Hindlimb muscle (tissue), 1 donor: ENCODE measurements around the gene NRROS. TPM values are rescaled to one million over a fixed set of nuclear protein-coding genes. Genes with fewer than 3 reads are reported as not detected.

Experiments used
- DNase-seq: peaks from one replicate; pipeline ENCODE4 v3.0.0-alpha.2; 2013
- polyA plus RNA-seq: library from polyadenylated mRNA; unstranded; fragments of 120-200 nt; gene quantifications from one replicate; pipeline ENCODE4 v1.2.1, GENCODE V29; 2013; ENCODE audit not compliant: insufficient read length

The NRROS gene
- polyA plus RNA-seq, 1 donor: 5.7 TPM

DNA sequence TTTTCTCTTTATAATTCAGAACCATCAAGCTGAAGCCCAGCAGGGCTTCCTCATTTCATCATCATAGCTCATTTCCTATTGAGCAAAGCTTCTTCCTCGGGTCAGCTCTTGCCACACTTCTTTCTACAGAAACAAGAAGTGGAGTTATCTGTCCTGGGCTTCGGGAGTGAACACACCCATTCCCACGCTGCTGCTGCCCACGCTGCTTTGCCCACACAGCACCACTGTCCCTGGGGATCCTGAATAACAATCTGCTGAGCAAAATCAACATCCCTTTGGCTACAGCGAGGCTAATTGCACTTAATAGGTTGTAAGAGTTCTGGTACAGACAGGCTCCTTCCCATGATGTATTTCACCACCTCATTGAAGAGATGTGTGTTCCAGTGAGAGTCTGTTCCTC lies 48.9 kb downstream of the NRROS start:
- no peak for DNase-seq

DNA sequence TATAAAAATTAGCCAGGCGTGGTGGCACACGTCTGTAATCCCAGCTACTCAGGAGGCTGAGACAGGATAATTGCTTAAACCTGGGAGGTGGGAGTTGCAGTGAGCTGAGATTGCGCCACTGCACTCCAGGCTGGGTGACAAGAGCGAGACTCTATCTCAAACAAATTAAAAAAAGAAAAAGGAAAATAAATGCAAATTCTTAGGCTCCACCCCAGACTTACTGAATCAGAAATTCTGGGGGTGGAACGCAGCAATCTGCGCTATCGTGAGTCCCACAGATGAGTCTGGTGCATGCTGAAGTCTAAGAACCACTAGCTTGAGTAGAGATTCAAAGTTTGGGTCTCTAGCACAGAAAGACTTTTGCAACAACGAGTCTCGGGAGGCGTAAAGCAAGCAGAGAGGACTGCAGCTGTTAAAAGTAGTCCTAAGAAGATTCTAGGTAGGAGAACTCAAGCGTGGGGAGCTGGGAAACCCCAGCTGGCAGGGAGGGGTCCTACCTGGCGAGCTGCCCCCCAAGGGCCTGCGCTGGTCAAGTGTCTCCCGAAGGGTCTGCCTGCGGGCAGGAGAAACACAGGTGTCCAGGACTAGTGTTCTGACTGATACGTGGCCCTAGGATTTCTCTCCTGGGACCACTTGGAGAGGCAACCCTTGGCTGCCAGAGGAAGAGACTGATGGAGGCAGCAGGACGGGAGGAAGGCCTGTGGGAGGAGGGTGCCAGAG lies 50.6 kb downstream of the NRROS start:
- no peak for DNase-seq

DNA sequence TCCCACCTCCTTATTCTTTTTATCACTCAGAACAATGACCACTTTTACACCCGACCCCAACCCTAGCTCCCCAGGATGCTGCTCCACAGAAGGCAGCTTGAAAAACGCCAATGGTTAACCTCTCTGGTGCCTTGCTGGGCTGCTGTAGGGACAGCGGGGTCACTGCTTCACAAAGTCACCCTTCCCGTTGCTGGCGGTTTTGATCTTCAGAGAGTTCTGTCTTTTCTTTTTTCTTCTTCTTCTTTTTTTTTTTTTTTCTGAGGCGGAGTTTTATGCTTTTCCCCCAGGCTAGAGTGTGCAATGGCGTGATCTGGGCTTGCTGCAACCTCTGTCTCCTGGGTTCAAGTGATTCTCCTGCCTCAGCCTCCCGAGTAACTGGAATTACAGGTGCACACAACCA lies 51.9 kb downstream of the NRROS start:
- DNase-seq: no peak

DNA sequence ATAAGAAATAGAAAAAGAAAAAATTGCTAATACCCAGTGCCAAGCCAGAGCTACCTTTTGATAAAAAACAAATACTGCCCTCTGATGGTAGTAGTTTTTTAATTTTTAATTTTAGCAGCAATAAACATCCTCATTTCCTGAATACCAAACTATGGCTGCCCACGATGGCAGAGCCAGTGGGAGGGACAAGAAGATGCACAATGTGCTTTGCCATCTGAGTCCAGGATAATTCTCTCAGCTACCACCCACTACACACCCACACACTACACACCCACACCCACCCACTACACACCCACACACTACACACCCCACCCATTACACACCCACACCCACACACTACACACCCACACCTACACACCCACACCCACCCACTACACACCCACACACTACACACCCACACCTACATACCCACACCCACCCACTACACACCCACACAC lies 54.7 kb downstream of the NRROS start:
- DNase-seq: no peak

DNA sequence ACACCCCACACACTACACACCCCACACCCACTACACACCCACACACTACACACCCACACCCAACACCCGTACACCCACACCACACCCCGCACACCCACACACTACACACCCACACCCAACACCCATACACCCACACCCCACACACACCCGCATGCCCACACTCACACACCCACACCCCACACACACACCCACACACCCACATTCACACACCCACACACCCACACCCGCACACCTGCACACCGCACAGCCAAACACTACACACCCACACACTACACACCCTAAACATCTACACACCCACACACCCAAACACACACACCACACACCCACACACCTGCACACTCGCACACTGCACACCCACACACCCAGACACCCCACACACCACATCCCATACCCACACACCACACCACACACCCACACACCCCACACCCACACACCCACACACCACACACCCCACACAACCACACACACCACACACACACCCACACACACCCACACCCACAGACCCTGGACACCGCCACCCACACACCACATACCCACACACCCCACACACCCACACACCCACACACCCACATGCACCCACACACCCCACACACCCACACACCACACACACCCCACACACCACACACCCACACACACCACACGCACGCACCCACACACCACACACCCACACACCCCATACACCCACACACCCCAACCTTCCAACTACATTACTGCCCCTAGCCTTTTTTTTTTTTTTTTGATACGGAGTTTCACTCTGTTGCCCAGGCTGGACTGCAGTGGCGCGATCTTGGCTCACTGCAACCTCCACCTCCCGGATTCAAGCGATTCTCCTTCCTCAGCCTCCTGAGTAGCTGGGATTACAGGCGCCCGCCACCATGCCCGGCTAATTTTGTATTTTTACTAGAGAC lies 55.7 kb downstream of the NRROS start:
- no peak for DNase-seq

DNA sequence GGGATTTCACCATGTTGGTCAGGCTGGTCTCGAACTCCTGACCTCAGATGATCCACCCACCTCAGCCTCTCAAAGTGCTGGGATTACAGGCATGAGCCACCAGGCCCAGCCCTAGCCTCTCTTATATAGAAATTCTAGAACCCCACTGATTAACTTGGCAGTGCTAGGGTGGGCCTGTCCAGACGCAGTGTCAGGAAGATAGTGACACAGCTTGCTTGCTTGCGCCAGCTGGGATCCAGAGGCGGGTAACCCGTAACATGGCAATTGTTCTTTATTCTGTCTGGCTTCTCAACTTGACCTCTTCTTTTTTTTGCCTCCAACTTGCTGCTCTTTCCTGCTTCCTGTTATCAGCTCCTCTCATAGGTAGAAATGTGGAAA lies 56.3 kb downstream of the NRROS start:
- no peak for DNase-seq

DNA sequence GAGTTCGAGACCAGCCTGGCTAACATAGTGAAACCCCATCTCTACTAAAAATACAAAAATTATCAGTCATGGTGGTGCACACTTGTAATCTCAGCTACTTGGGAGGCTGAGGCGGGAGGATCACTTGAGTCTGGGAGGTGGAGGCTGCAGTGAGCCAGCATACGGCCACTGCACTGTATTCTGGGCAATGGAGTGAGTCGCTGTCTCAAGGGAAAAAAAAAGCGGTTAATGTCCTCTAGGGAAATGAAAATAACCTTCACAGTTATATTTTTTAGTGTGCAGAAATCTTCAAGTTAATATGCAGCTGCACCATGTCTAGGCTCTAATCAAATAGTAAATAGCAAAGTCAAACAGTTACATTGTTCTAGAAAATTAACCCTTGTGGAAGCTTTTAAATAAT lies 57.8 kb downstream of the NRROS start:
- no peak for DNase-seq

DNA sequence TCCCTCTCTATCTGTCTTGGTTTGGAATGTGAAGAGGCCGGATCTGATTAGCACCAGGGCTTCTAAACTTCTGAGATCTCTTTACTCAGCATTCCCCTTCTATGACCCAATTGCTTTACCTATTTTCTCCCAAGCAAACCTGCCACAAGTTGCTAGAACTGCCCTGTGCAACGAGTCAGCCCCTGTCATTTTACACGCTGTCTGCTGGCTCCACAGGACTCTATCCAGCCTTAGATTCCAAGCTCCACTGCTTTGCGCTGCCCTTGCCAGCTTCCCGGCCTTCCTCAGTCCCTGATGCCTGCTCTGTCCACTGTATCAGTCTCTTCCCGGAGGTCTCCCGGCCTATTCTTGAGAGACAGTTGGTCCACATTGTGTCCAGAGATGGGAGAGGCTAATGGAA lies 60.3 kb downstream of the NRROS start:
- DNase-seq: no peak

DNA sequence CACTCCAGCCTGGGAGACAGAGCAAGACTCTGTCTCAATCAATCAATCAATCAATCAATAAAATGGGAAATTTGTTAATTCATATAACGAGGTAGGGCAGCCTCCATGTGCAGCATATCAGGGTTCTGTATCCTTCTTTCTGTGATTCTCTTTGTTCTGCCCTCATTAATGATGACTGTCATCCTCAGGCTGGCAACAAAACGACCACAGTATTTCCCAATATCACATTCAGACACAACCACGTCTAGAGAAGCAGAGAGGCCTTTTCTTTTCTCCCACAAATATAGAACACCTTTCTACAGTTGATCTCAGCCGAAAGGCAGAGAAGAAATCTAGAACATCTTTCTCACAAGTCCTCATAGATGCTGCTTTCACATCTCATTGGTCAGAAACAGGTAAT lies 61.3 kb downstream of the NRROS start:
- no peak for DNase-seq

DNA sequence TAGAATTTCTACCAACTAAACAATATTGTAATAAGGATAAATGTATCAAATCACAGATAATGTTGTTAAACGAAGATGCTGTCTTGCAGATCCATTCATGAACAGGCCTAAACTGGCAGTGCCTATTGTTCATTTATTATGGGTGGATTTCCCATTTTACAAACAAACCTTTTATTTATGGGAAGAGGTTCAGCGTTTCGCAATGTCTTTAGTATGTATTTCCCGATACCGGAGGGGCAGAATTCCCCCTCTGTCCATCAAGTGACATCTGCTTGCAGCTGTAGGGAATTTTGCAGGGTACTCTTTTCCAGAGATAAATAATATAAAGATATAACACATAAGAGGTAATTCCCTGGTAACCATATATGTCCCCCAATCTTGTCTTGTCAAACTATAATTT lies 66.8 kb downstream of the NRROS start:
- DNase-seq: no peak

DNA sequence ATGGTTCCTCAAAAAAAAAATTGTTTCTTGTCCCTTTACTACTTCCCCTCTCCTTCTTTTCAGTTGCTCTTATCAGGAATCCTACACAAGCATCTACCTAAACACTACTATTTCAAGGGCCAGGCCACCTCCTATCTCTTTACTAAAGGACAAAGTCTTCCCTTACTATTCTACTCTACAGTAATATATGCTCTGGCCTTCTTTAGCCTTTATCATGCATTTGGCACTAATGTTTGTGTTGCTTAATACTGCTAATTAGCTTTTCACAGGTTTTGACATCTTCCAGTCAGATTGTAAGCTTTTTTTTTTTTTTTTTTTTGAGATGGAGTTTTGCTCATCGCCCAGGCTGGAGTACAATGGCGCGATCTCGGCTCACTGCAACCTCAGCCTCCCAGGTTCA lies 67.2 kb downstream of the NRROS start:
- DNase-seq: no peak

DNA sequence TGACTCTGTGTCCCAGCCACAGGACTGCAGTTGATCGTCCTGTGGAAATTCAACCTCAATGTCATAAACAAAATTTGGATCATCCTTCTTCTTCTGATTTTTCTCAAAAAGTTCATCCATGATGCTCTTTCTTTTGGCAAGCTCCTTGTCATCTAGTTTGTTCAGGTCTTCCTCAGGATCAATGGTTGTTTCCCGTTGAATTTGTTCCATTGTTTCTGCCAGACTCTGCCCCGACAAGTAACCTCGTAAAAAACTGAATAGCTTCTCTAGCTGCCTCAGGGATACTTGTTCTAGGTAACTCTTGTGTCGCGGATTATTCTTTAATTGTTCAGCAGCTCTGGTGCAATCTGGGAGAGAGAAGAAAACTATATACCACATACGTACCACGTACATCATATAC lies 68.1 kb downstream of the NRROS start:
- DNase-seq: no peak

DNA sequence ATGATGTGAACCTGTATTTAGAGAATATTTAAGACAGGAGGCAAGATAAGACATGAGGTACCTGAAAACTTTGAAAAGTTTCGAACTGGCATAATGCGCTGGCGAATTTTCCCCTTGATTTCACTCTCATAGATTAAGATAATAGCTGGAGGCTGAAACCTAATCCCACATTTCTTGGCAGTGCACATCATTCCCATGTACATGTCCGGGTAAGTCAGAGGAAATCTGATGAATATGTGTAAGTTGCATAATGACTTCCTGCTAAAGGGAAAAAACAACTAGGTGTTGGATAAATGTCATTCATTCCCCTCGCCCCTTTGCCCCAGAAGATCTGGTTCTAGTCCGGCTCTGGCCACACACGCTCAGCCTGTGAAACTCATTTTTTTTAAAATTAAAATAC lies 69.0 kb downstream of the NRROS start:
- DNase-seq: no peak

Other genes starting within 250 kb of the NRROS start
- 19.2 TPM for gene UBXN7, start 207.3 kb upstream of the NRROS start, polyA plus RNA-seq
- 9.6 TPM for gene RNF168, start 135.9 kb upstream of the NRROS start, polyA plus RNA-seq
- 1.5 TPM for gene SMCO1, start 124.3 kb upstream of the NRROS start, polyA plus RNA-seq
- 8.9 TPM for gene WDR53, start 71.1 kb upstream of the NRROS start, polyA plus RNA-seq
- gene FBXO45, start 71.0 kb upstream of the NRROS start, polyA plus RNA-seq: 14.0 TPM
- 2.3 TPM for gene CEP19, start 72.6 kb downstream of the NRROS start, polyA plus RNA-seq
- 13.5 TPM for gene PIGX, start 72.7 kb downstream of the NRROS start, polyA plus RNA-seq
- 46.6 TPM for gene PAK2, start 100.2 kb downstream of the NRROS start, polyA plus RNA-seq
- gene SENP5, start 228.2 kb downstream of the NRROS start, polyA plus RNA-seq: 19.0 TPM